Measurements from ENCODE around the gene GJA3. TPM values are rescaled to one million over a fixed set of nuclear protein-coding genes. Genes with fewer than 3 reads are reported as not detected.

Gene GJA3
- total and polyA plus RNA-seq, 2 experiments from 2014 or later, result 0.16 to 0.23 TPM

DNA sequence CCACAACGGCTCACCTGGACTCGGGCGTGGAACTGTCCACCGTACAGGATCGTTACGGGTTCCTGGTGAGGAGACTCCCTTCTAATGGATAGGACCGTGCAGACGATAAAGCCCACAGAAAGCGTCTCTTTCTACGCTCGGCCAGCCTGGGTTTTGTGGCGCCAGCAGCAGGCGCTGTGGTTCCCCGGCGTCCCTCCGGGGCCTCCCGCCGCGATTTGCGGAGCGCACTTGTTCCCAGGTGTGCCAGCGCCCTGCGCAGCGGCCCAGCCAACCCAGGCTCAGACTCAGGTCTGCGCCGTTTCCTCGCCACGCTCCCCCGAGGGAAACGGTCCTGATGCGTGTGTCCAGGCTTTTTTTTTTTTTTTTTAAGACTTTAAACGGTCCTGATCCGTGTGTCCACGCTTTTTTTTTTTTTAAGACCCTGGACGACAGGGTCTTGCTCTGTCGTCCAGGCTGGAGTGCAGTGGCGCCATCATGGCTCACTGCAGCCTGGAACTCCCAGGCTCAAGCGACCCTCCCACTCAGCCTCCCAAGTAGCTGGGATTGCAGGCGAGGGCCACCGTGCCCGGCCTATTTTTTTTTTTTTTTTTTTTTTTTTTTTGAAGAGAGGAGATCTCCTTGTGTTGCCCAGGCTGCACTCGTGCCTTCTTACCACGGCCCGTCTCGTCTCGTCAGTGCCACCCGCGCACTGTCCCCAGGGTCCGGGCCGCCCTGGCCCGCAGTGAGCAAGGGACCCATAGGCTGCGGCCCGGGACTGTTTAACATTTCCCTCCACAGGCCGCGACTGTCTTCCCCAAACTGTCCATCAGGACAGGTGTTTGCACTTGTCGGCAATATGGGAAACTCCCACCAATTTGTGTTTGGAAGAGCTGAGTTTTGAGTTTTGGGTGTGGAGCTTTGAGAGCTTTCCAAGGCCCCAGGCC lies 23.8 kb downstream of the GJA3 start:
- TF ChIP-seq EZH2 (IDR thresholded peaks at IDR 0.05; ENCODE audit: borderline replicate concordance) (no peak), EZH2phosphoT487 (IDR thresholded peaks at IDR 0.05; ENCODE audit: low read depth, severe bottlenecking, unreplicated experiment) (no peak)
- TF ChIP-seq, protein P1, sequence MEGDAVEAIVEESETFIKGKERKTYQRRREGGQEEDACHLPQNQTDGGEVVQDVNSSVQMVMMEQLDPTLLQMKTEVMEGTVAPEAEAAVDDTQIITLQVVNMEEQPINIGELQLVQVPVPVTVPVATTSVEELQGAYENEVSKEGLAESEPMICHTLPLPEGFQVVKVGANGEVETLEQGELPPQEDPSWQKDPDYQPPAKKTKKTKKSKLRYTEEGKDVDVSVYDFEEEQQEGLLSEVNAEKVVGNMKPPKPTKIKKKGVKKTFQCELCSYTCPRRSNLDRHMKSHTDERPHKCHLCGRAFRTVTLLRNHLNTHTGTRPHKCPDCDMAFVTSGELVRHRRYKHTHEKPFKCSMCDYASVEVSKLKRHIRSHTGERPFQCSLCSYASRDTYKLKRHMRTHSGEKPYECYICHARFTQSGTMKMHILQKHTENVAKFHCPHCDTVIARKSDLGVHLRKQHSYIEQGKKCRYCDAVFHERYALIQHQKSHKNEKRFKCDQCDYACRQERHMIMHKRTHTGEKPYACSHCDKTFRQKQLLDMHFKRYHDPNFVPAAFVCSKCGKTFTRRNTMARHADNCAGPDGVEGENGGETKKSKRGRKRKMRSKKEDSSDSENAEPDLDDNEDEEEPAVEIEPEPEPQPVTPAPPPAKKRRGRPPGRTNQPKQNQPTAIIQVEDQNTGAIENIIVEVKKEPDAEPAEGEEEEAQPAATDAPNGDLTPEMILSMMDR (IDR thresholded peaks at IDR 0.05; ENCODE audit: poor library complexity), result peak; percentile 50
- Histone ChIP-seq H3K4me2 (peak overlapping the region; percentile 79), H3K27me3 (peaks cover 15% of the 10 kb centered on the region), H3K9me3 (ENCODE audit: low read depth) (no peaks in the 10 kb centered on the region), H3K27ac (no peak overlapping the region), H3K4me3 (no peak overlapping the region), H2AFZ (peak overlapping the region; percentile 60), H3K36me3 (replicated peaks; ENCODE audit: insufficient read depth, low read depth) (no peaks in the 10 kb centered on the region), H3K79me2 (no peaks in the 10 kb centered on the region), H3K9me2 (replicated peaks; ENCODE audit: insufficient read depth) (no peaks in the 10 kb centered on the region), H3K4me1 (ENCODE audit: insufficient read depth) (peaks cover 13% of the 10 kb centered on the region), H4K20me1 (ENCODE audit: insufficient read depth, poor library complexity, severe bottlenecking) (no peaks in the 10 kb centered on the region)
- peak; percentile 72 for DNase-seq (ENCODE audit: low spot score)
- 34% methylated on average over 55 of the region's 56 CpGs for WGBS (ENCODE audit: low lambda C conversion rate, missing lambda C conversion rate)

DNA sequence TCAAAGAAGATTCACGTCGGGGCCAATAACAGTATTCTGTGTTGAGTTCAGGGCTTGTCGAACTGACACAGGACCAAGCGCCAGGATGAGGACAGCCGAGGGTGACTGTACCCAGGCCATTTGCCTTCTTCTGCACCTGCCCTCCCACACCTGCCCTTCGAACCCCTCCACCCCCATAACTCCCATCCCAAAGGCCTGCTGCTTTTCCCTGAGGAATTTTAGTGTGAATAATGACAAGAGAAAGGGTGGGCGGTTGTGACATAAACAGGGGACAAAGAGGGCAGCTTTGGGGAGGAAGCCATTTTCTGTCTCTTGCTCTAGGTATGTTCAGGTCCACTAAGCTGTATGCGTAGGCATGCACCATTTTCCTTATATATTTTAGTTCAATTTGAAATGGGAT lies 26.1 kb downstream of the GJA3 start:
- 83% methylated on average over 8 of the region's 8 CpGs for WGBS (ENCODE audit: low lambda C conversion rate, missing lambda C conversion rate)
- Histone ChIP-seq H3K4me2 (no peak overlapping the region), H3K4me3 (no peak overlapping the region), H3K27me3 (peaks cover 15% of the 10 kb centered on the region), H3K27ac (no peak overlapping the region), H4K20me1 (ENCODE audit: insufficient read depth, poor library complexity, severe bottlenecking) (no peaks in the 10 kb centered on the region), H2AFZ (no peak overlapping the region), H3K36me3 (replicated peaks; ENCODE audit: insufficient read depth, low read depth) (no peaks in the 10 kb centered on the region), H3K4me1 (ENCODE audit: insufficient read depth) (peaks cover 5% of the 10 kb centered on the region), H3K79me2 (no peaks in the 10 kb centered on the region), H3K9me2 (replicated peaks; ENCODE audit: insufficient read depth) (no peaks in the 10 kb centered on the region), H3K9me3 (ENCODE audit: low read depth) (no peaks in the 10 kb centered on the region)
- no peak for DNase-seq (ENCODE audit: low spot score)
- TF ChIP-seq EZH2phosphoT487 (IDR thresholded peaks at IDR 0.05; ENCODE audit: low read depth, severe bottlenecking, unreplicated experiment) (no peak), EZH2 (IDR thresholded peaks at IDR 0.05; ENCODE audit: borderline replicate concordance) (no peak)
- TF ChIP-seq, protein P1 (IDR thresholded peaks at IDR 0.05; ENCODE audit: poor library complexity), result no peak

DNA sequence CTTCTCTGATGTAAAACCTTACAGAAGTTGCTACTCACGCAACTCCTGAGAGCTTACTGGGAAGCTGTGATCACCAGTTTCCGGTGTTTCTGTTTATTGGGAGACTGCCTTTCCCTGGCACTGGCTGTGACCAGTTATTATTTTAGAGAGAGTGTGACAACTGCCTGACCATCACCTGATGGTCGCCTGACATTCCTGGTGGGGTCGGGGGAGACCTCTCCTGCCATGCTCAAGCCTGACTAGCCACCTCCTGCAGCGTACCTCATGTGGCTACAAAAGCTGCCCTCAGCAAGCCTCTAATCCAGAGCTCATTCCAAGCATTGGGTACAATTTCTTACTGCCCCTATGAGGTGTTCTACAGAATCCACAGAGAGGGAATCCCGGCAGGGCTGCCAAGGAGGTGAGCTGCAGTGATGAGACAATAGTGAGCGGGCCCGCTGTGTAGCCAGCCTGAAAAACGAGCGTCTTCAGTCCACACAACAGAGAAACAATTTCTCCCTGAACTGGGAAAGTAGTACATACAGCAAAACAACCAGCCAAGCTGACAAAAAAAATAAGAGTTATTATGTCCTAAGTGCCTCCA lies 28.7 kb downstream of the GJA3 start:
- no peak for DNase-seq (ENCODE audit: low spot score)
- H3K4me3 ChIP-seq, result no peak overlapping the region
- H3K36me3 ChIP-seq (replicated peaks; ENCODE audit: insufficient read depth, low read depth), result no peaks in the 10 kb centered on the region
- TF ChIP-seq, protein P1 (IDR thresholded peaks at IDR 0.05; ENCODE audit: poor library complexity), result no peak
- TF ChIP-seq EZH2 (IDR thresholded peaks at IDR 0.05; ENCODE audit: borderline replicate concordance) (no peak), EZH2phosphoT487 (IDR thresholded peaks at IDR 0.05; ENCODE audit: low read depth, severe bottlenecking, unreplicated experiment) (no peak)
- H3K79me2 ChIP-seq, result no peaks in the 10 kb centered on the region
- H3K27me3 ChIP-seq, result peaks cover 8% of the 10 kb centered on the region
- peaks cover 10% of the 10 kb centered on the region for H3K4me1 ChIP-seq (ENCODE audit: insufficient read depth)
- H3K27ac ChIP-seq, result no peak overlapping the region
- H3K9me2 ChIP-seq (replicated peaks; ENCODE audit: insufficient read depth), result no peaks in the 10 kb centered on the region
- no peaks in the 10 kb centered on the region for H4K20me1 ChIP-seq (ENCODE audit: insufficient read depth, poor library complexity, severe bottlenecking)
- H3K9me3 ChIP-seq (ENCODE audit: low read depth), result no peaks in the 10 kb centered on the region
- 92% methylated on average over 10 of the region's 10 CpGs for WGBS (ENCODE audit: low lambda C conversion rate, missing lambda C conversion rate)
- H3K4me2 ChIP-seq, result no peak overlapping the region
- no peak overlapping the region for H2AFZ ChIP-seq

All from hepatocyte (in vitro differentiated cells).